Endothelial cell of umbilical vein (primary cell): Measurements from ENCODE around the gene MYLK. TPM values are rescaled to one million over a fixed set of nuclear protein-coding genes. Genes with fewer than 3 reads are reported as not detected.

Experiments
- BruUV-seq: library from RNA; stranded (reverse); fragments of 400-500 nt; replicated peaks from 2 replicates; lab custom pipeline; 2021; lab: Mats Ljungman, UMichigan
- CTCF ChIA-PET: fragments of 300-600, 350-600 bp; sonication (Branson Sonifier 250); formaldehyde crosslinking; loops from one replicate; lab custom pipeline; 2021; ENCODE audit warnings: antibody characterized with exemption, inconsistent platforms; lab: Charles Lee
- POLR2A ChIA-PET: fragments of 300-600, 350-600 bp; sonication (Branson Sonifier 250); formaldehyde crosslinking; loops from one replicate; lab custom pipeline; 2021; ENCODE audit warnings: antibody characterized with exemption, inconsistent platforms; lab: Charles Lee
- DNase-seq: peaks from one replicate; pipeline ENCODE4 v3.0.0-alpha.2; 2011; ENCODE audit warnings: low read depth, low spot score
- FAIRE-seq: peaks from 2 replicates; lab custom pipeline; 2011; peaks lifted over from hg19 to GRCh38; lab: Jason Lieb, UNC
- H2AFZ ChIP-seq: 2 replicates; pipeline ENCODE4 v1.6.0; 2012; ENCODE audit warnings: low read depth, low read length, control low read depth, inconsistent platforms
- H3K27ac ChIP-seq: 2 replicates; pipeline ENCODE4 v1.5.1; 2011; ENCODE audit warnings: low read depth, mild to moderate bottlenecking, control low read depth, low read length, moderate library complexity; ENCODE audit not compliant: insufficient read depth
- H3K27me3 ChIP-seq, 2 experiments: 2 replicates each; pipeline versions ENCODE4 v1.6.0 to v1.6.1; 2011; ENCODE audit warnings: low read length in 2 of 2, mixed read lengths in 1 of 2; ENCODE audit not compliant: control insufficient read depth in 2 of 2, insufficient read depth in 2 of 2
- H3K36me3 ChIP-seq, 2 experiments: 2 replicates in 1 of 2; 3 replicates in 1 of 2; pipeline ENCODE4 v1.5.1; 2011; ENCODE audit warnings: low read length in 2 of 2, mild to moderate bottlenecking in 1 of 2, moderate library complexity in 1 of 2; ENCODE audit not compliant: control insufficient read depth in 2 of 2, insufficient read depth in 2 of 2; ENCODE audit errors: extremely low read depth in 1 of 2
- H3K4me1 ChIP-seq: 3 replicates; pipeline ENCODE4 v1.5.1; 2011; ENCODE audit warnings: mild to moderate bottlenecking, low read length; ENCODE audit not compliant: control insufficient read depth, insufficient read depth; ENCODE audit errors: extremely low read depth
- H3K4me2 ChIP-seq: 2 replicates; pipeline ENCODE4 v1.6.1; 2011; ENCODE audit warnings: low read length, control low read depth, mixed read lengths; ENCODE audit not compliant: insufficient read depth
- H3K4me3 ChIP-seq, 3 experiments: fragments of 200-600 bp in 1 of 3; sonication (generic), shearing (Covaris generic) in 1 of 3; replicated peaks in 1 of 3; 2 replicates each; pipeline ENCODE4 v1.5.1; 2011 to 2016; ENCODE audit warnings: control low read depth in 3 of 3, low read length in 3 of 3, mild to moderate bottlenecking in 2 of 3, inconsistent platforms in 1 of 3, low read depth in 1 of 3, moderate library complexity in 1 of 3; ENCODE audit not compliant: insufficient read depth in 1 of 3
- H3K79me2 ChIP-seq: 2 replicates; pipeline ENCODE4 v1.6.0; 2012; ENCODE audit warnings: low read length, inconsistent platforms; ENCODE audit not compliant: control insufficient read depth, insufficient read depth
- H3K9ac ChIP-seq: replicated peaks from 2 replicates; pipeline ENCODE3; 2011; ENCODE audit warnings: low read length, control low read depth; ENCODE audit not compliant: insufficient read depth; ENCODE audit errors: extremely low read depth
- H3K9me1 ChIP-seq: replicated peaks from 3 replicates; pipeline ENCODE4 v1.6.0; 2011; ENCODE audit warnings: mild to moderate bottlenecking, low read length; ENCODE audit not compliant: control insufficient read depth, insufficient read depth; ENCODE audit errors: extremely low read depth
- H3K9me3 ChIP-seq: replicated peaks from 2 replicates; pipeline ENCODE4 v1.5.1; 2012; ENCODE audit warnings: low read length, inconsistent platforms; ENCODE audit not compliant: control insufficient read depth, insufficient read depth
- H4K20me1 ChIP-seq: replicated peaks from 2 replicates; pipeline ENCODE3; 2011; ENCODE audit warnings: mild to moderate bottlenecking, low read length; ENCODE audit not compliant: control insufficient read depth, insufficient read depth; ENCODE audit errors: extremely low read depth
- GATA2 ChIP-seq: IDR thresholded peaks from 2 replicates; pipeline ENCODE4 v1.7.0; 2011; ENCODE audit warnings: low read depth, mild to moderate bottlenecking, moderate library complexity, mixed read lengths, low read length; ENCODE audit not compliant: insufficient read length, insufficient read depth
- JUN ChIP-seq: IDR thresholded peaks from 2 replicates; pipeline ENCODE4 v1.6.1; 2011; ENCODE audit warnings: borderline replicate concordance, low read depth; ENCODE audit not compliant: insufficient read length, insufficient read depth
- MAX ChIP-seq: IDR thresholded peaks from 2 replicates; pipeline ENCODE4 v1.6.1; 2011; ENCODE audit not compliant: insufficient read depth, insufficient read length
- MYC ChIP-seq: IDR thresholded peaks from one replicate; pipeline ENCODE4 v1.6.1; 2011; ENCODE audit warnings: mild to moderate bottlenecking, low read depth, low read length
- dilution Hi-C: fragments of 300-500 bp; cut with MboI; formaldehyde crosslinking; loops from one replicate; pipeline ENCODE4 v1.15.0; 2019; ENCODE audit warnings: low sequenced_read_pairs; ENCODE audit not compliant: extremely low pct_ligation_motif_present
- intact Hi-C: fragments of 100-400 bp; cut with micrococcal nuclease; formaldehyde crosslinking; loops from one replicate; pipeline ENCODE4 v1.10.0; 2022
- polyA plus RNA-seq, 4 experiments: library from polyadenylated mRNA; depleted of rRNA in 3 of 4; stranded (reverse) in 3 of 4; unstranded in 1 of 4; fragments of >200 nt; gene quantifications; 2 replicates each; pipeline versions ENCODE4 v1.2.1 to v1.2.3, GENCODE V29; 2011 to 2012; ENCODE audit warnings: missing spikeins in 1 of 4
- total RNA-seq: library from RNA; stranded (reverse); gene quantifications from 2 replicates; pipeline ENCODE4 v1.2.3, GENCODE V29; 2021

Gene MYLK
- total and polyA plus RNA-seq, 2 donors (not counting 3 experiments of a cell fraction or from before 2014, with no cell fraction given): 10.0 to 22.2 TPM

GRCh38 chr3:123755085-123755484, 129.0 kb downstream of the MYLK start:
- POLR2A ChIA-PET: no interaction called here
- Histone ChIP-seq H3K4me2 (no peak overlapping the region), H2AFZ (no peak overlapping the region), H3K4me3 (no peak overlapping the region), H3K79me2 (no peaks in the 10 kb centered on the region), H3K9ac (no peak overlapping the region), H3K9me3 (no peaks in the 10 kb centered on the region), H4K20me1 (no peaks in the 10 kb centered on the region), H3K9me1 (no peaks in the 10 kb centered on the region), H3K36me3 (no peaks in the 10 kb centered on the region), H3K27me3 (peaks cover 7 to 12% of the 10 kb centered on the region in 2 experiments), H3K27ac (no peak overlapping the region), H3K4me1 (peaks cover 10% of the 10 kb centered on the region)
- BruUV-seq: no TSS peak
- no peak for FAIRE-seq
- intact Hi-C loops (no loop called here), dilution Hi-C loops (no loop called here)
- DNase-seq: no peak
- CTCF ChIA-PET: no interaction called here
- TF ChIP-seq MAX: no peak
- no peak for TF ChIP-seq GATA2
- no peak for TF ChIP-seq MYC
- no peak for TF ChIP-seq JUN

- ChIA-PET POLR2A (no interaction called here), CTCF (interaction anchor here (1.3 kb wide), 1 partner anchor 29 kb away, joined by 3 read pairs; no protein-coding TSS in a partner anchor)
- Histone ChIP-seq H3K79me2 (no peaks in the 10 kb centered on the region), H3K9ac (no peak overlapping the region), H3K9me3 (no peaks in the 10 kb centered on the region), H3K9me1 (no peaks in the 10 kb centered on the region), H3K4me3 (no peak overlapping the region), H3K27me3 (peaks cover 3 to 4% of the 10 kb centered on the region in 2 experiments), H4K20me1 (no peaks in the 10 kb centered on the region), H3K4me1 (peaks cover 15% of the 10 kb centered on the region), H3K27ac (no peak overlapping the region), H3K4me2 (no peak overlapping the region), H2AFZ (no peak overlapping the region), H3K36me3 (no peaks in the 10 kb centered on the region)
- TF ChIP-seq MAX: no peak
- dilution Hi-C loops: no loop called here
- intact Hi-C loops: no loop called here
- DNase-seq: no peak
- no peak for FAIRE-seq
- no TSS peak for BruUV-seq
Measured at GRCh38 chr3:123753286-123753685, 130.8 kb downstream of the MYLK start.
